GM20000 (cell line): ENCODE measurements around the gene MAP6.
"Not testable (repeated sequence)": the region's sequence is repeated elsewhere in the genome, so short reads cannot be mapped to it uniquely, and the experiment has no call there.

Experiments
- DNase-seq: peaks from one replicate; pipeline ENCODE4 v3.0.0; 2012; ENCODE audit warnings: low spot score
- TF ChIP-seq, protein P1 (sequence below): IDR thresholded peaks from 2 replicates; pipeline ENCODE4 v1.5.1; 2012; ENCODE audit warnings: mild to moderate bottlenecking, control low read depth; ENCODE audit errors: extremely low read depth, missing control alignments

The MAP6 gene

DNA sequence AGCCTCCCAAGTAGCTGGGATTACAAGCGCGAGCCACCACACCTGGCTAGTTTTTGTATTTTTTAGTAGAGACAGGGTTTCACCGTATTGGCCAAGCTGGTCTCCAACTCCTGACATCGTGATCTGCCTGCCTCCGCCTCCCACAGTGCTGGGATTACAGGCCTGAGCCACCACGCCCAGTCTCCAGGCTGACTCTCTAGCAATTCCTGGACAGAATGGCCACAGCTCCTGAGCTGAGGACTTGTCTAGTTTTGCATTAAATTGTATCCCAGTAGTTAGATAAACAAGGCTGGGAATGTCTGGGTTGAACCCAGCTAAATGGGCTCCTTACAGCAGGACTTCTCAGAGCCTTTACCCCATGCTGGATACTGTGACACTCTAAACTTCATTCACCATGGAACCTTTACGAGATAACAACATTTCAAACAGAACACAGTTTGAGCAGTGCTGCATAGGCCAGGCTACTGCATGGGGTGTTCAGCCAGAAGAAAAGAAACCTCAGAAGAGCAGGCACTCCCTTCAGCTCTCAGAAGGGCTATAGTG lies 34.9 kb upstream of the MAP6 start:
- DNase-seq: no peak
- TF ChIP-seq, protein P1, sequence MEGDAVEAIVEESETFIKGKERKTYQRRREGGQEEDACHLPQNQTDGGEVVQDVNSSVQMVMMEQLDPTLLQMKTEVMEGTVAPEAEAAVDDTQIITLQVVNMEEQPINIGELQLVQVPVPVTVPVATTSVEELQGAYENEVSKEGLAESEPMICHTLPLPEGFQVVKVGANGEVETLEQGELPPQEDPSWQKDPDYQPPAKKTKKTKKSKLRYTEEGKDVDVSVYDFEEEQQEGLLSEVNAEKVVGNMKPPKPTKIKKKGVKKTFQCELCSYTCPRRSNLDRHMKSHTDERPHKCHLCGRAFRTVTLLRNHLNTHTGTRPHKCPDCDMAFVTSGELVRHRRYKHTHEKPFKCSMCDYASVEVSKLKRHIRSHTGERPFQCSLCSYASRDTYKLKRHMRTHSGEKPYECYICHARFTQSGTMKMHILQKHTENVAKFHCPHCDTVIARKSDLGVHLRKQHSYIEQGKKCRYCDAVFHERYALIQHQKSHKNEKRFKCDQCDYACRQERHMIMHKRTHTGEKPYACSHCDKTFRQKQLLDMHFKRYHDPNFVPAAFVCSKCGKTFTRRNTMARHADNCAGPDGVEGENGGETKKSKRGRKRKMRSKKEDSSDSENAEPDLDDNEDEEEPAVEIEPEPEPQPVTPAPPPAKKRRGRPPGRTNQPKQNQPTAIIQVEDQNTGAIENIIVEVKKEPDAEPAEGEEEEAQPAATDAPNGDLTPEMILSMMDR: no peak

DNA sequence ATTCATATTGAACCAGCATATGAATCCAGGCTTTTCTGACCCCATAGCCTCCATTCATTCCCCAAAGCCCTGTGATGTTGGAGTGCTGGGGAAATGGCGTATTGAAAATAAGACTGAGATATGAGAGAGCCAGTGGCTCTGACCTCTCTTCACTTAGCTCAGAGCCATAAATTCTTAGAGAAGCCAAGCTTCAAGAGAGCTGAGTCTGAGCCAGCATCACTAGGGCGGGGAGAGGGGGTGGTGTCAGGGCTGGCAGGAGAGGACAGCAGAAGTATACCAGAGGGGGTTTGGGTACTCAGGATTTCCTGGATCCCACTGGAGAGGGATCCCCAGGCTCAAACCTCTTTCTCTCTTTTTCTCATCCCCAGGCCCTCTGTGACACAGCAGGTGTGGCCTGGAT lies 32.1 kb upstream of the MAP6 start:
- TF ChIP-seq, protein P1: no peak
- no peak for DNase-seq

DNA sequence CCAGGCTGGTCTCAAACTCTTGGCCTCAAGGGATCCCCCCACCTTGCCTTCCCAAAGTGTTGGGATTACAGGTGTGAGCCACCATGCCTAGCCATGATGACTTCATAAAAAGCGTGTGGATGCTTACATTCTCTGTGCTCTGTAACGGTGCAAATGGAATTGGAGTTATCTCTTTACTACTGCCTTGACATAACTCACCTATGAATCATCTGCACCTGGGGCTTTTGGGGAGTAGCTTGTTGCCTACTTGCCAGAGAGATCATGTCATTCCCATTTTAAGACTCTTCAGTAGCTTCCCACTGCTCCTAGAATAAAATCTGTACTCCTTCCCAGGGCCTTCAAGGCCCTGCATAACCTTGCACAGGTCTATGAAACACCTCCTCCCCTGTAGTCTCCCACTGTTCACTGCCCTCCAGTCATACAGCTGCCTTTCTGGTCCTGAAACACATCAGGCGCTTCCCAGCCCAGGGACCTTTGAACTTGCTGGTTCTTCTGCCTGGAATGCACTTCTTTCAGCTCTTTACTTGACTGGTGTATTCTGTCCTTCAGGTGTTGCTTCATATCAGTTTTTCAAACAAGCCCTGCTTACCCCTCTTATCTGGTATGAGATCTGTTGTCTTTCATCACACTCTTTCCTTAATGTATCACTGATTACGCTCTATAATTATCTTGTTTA lies 29.2 kb upstream of the MAP6 start:
- no peak for DNase-seq
- TF ChIP-seq, protein P1: no peak

DNA sequence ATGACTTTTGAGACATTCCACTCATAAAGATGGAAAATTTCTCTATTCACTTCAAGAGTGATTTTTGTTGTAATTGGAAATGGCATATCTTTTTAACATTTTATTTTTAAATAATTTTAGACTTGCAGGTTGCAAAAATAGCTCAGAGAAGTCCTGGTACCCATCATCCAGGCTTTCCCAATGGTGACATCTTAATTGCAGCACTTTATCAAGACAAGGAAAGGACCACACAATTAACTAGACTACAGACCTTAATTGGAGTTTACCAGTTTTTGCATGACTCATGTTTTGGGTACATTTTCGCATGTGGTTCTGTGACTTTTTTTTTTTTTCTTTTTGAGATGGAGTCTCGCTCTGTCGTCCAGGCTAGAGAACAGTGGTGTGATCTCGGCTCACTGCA lies 23.0 kb upstream of the MAP6 start:
- TF ChIP-seq, protein P1: no peak
- DNase-seq: no peak

DNA sequence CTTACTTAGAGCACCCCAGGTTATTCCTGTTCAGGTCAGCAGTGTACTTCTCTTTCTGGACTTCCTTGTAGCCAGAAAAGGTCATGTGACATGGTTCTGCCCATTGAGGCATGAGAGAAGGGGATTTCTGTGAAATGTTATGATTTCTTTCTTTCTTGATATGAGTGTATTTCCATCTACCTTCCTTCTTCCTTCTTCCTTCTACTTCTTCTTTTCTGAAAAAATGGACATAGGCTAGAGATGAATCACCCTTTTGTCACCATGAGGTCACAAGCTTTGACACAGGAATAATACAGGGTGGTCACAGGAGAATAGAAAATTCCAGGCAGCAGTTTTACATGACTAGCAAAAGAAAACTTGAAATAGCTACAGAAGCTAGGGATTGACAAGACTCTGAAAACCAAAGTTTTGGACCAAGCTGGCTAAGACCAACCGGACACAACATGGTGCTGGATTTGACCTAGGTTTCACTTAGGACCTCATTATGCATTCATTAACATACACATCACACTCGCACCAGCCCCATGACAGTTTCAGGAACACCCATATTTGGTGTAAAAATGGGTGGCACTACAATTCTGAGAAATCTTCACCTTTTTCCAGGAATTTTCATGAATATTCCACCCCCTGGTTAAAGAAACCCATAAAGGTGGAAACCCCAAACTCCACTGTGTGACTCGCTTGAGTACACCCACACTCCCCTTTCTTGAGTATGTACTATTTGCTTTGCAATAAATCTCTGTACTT lies 21.2 kb upstream of the MAP6 start:
- peak; percentile 65 for DNase-seq
- TF ChIP-seq, protein P1: no peak

DNA sequence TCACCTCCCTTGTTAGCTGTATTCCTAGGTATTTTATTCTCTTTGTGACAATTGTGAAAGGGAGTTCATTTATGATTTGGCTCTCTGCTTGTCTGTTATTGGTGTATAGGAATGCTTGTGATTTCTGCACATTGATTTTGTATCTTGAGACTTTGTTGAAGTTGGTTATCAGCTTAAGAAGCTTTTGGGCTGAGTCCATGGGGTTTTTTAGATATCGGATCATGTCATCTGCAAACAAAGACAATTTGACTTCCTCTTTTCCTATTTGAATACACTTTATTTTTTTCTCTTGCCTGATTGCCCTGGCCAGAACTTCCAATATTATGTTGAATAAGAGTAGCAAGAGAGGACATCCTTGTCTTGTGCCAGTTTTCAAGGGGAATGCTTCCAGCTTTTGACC lies 15.0 kb upstream of the MAP6 start:
- DNase-seq: not testable (repeated sequence)

DNA sequence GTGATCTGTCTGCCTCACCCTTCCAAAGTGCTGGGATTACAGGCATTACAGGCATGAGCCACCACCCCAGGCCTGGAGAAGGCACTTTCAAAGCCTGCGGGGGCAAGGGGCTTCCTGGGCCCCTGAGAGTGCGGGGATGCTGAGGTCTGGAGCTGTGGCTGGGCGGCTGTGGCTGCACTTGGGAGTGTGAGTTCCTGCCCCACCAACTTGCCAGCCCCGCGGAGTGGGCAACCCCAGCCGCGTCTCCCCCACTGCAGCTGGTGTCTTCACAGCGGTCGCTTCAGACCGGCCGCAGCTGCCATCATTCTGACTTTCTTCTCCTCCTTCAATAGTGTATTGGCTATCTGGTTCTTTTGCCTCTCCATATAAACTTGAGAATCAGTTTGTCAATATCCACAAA lies 10.7 kb upstream of the MAP6 start:
- TF ChIP-seq, protein P1: no peak
- no peak for DNase-seq
